ENCODE data around the gene IGFBPL1. TPM values are rescaled to one million over a fixed set of nuclear protein-coding genes. Genes with fewer than 3 reads are reported as not detected.

Gene IGFBPL1
- total and polyA plus RNA-seq, 5 donors from 2014 or later: not detected

DNA sequence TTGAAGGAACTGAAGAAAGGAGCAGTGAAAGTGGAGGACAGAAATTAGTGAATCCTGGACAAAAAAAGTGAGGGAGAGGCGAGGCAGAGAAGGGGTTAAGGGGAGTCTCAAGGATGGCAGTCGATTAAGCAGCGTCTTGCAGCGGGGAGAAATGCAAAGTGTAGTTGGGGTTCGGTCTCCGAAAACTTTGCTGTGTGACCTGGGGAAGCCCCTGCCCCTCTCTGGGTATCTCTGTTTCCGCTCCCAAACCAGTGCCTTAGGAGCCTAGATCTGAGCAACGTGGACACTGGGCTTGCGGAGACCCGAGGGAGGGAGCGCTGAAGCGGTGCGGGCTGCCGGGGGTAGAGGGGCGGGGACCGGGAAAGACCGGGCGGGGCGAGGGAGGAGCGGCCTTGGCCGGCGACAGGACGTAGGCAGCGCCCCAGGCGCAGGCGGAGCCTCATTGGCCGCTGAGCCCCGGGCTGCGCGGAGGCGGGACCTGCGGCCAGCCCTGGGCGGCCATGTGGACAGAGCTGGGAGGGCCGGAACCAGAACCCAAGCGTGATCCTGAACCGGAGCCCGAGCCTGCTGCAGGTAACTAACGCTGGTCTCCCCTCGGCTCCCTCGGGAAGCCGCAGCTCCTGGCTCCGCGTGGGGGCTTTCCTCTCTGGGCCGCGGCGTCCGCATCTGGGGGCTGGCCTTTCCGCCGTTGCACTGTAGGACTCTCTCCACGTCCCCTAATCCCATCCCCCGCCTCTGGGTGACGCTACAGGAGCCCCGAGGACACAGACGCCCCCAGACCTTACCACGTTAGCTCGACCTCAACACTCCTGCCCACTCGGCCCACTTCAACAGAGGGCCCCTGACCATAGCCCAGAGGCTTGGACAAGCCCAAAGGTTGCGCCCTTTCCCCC lies 31.8 kb downstream of the IGFBPL1 start, which contains the start of gene ALDH1B1:
ALDH1B1 (plus strand) TSS at position 468 of the 893 bp plus-strand sequence. CDS start 3,047 bp downstream, outside the sequence.
- peaks cover 18% of the 10 kb centered on the region for H3K36me3 Mint-ChIP-seq
- peak; percentile 88 for ATAC-seq (ENCODE audit: low read depth in 2 of 2)

DNA sequence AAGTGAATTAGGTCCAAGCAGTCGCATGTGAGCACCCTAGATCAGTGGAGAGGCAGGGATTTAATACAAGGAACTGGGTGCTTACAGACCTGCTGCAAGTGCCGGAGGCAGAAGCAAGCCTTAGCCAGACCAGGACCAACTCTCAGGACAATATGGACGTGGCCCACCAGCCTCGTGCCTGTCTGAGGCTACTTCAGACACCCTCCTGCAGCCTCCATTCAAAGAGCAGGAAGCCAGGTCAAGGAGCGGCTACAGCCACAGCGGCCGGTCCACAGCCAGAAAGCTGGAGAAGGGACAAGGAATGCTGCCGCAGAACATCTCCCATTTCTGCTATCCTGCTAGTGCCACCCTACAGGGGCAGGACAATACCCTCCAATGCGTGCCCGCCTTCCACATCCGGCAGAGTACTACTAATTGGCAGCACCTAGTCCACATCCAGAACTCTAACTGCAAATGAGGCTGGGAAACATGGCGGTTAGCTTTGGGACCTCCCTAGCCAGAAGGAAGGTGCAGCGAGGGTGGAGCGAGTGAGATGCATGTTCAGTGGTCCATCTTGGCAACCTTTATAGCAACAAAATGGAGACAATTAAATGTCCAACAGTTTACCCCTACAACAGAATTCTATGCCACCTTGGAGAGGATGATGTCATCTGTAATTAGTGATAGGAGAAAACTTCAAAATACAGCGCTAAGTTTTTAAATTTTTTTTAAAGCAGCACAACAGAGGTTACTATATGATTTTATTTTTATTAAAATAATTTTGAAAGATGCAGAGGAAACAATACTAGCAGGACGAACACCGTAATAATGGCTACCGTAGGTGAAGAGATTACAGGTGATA lies 32.8 kb downstream of the IGFBPL1 start:
- DNase-seq (no peak), ATAC-seq (ENCODE audit: low read depth in 2 of 2) (no peak)
- no peaks in the 10 kb centered on the region for H3K27me3 ChIP-seq (ENCODE audit: control insufficient read depth, insufficient read depth, low read length)
- no peaks in the 10 kb centered on the region for H3K9me3 Mint-ChIP-seq
- peaks cover 15% of the 10 kb centered on the region for H3K27me3 Mint-ChIP-seq
- H3K27ac Mint-ChIP-seq: peak overlapping the region in 2 of 3 donors; percentile 21 to 88
- peaks cover 14% of the 10 kb centered on the region for H3K4me1 ChIP-seq (ENCODE audit: control insufficient read depth, insufficient read depth, low read length, poor library complexity, severe bottlenecking)
- H3K4me3 Mint-ChIP-seq: peak overlapping the region; percentile 84 to 96 (median 94)
- no peak overlapping the region for H3K27ac ChIP-seq (ENCODE audit: insufficient read depth, low read length, poor library complexity, severe bottlenecking)
- H3K36me3 Mint-ChIP-seq: peaks cover 13% of the 10 kb centered on the region
- peak overlapping the region; percentile 73 for H3K4me3 ChIP-seq (ENCODE audit: low read depth, low read length)
- H3K9me3 ChIP-seq (ENCODE audit: control insufficient read depth in 2 of 2, low read length in 2 of 2): no peaks in the 10 kb centered on the region
- H3K4me1 Mint-ChIP-seq: peaks cover 0 to 29% (median 15%) of the 10 kb centered on the region in 4 donors
- peaks cover 6% of the 10 kb centered on the region for H3K36me3 ChIP-seq (ENCODE audit: control insufficient read depth, insufficient read depth, low read length)

More for the DNA sequence above, 31.8 kb downstream of the IGFBPL1 start, which contains the start of gene ALDH1B1:
- no peak within 1 kb of the TSS for H3K27ac ChIP-seq (ENCODE audit: insufficient read depth, low read length, poor library complexity, severe bottlenecking)
- peaks cover 10% of the 10 kb centered on the region for H3K36me3 ChIP-seq (ENCODE audit: control insufficient read depth, insufficient read depth, low read length)
- peaks cover 14% of the 10 kb centered on the region for H3K4me1 ChIP-seq (ENCODE audit: control insufficient read depth, insufficient read depth, low read length, poor library complexity, severe bottlenecking)
- peak; percentile 36 to 77 (median 57) for DNase-seq
- H3K9me3 ChIP-seq (ENCODE audit: control insufficient read depth in 2 of 2, low read length in 2 of 2): no peaks in the 10 kb centered on the region
- no peaks in the 10 kb centered on the region for H3K27me3 ChIP-seq (ENCODE audit: control insufficient read depth, insufficient read depth, low read length)
- H3K9me3 Mint-ChIP-seq: no peaks in the 10 kb centered on the region
- peak within 1 kb of the TSS; percentile 73 for H3K4me3 ChIP-seq (ENCODE audit: low read depth, low read length)
- H3K27ac Mint-ChIP-seq: peak within 1 kb of the TSS; percentile 89 to 95 (median 94)
- H3K27me3 Mint-ChIP-seq: peaks cover 8% of the 10 kb centered on the region
- H3K4me1 Mint-ChIP-seq: peaks cover 0 to 29% (median 15%) of the 10 kb centered on the region in 4 donors
- peak within 1 kb of the TSS; percentile 84 to 96 (median 94) for H3K4me3 Mint-ChIP-seq

DNA sequence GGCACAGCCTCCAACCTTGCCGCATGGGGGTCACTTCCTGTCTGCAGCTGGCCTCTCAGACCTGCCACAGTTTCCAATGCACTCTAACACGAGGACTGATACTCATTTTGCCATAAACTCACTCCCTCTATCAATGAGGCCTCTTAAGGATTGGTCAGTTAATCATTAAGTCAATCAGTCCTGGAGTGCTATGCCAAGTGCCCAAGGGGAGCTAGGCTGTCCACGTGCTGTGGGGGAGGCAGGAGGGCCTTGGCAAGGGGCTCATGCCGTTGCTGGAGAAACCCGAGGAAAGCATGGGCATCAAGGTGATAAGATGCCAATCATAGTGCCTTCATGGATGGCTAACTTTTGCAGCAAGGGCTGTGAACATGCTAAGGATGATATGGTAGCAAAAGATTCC lies 33.4 kb downstream of the IGFBPL1 start:
- ATAC-seq (ENCODE audit: low read depth in 2 of 2) (no peak), DNase-seq (no peak)
- H3K9me3 ChIP-seq (ENCODE audit: control insufficient read depth in 2 of 2, low read length in 2 of 2): no peaks in the 10 kb centered on the region
- peaks cover 14% of the 10 kb centered on the region for H3K4me1 ChIP-seq (ENCODE audit: control insufficient read depth, insufficient read depth, low read length, poor library complexity, severe bottlenecking)
- no peaks in the 10 kb centered on the region for H3K27me3 ChIP-seq (ENCODE audit: control insufficient read depth, insufficient read depth, low read length)
- peaks cover 3% of the 10 kb centered on the region for H3K36me3 ChIP-seq (ENCODE audit: control insufficient read depth, insufficient read depth, low read length)
- H3K4me1 Mint-ChIP-seq: peaks cover 0 to 29% (median 15%) of the 10 kb centered on the region in 4 donors
- no peaks in the 10 kb centered on the region for H3K9me3 Mint-ChIP-seq
- H3K4me3 ChIP-seq (ENCODE audit: low read depth, low read length): no peak overlapping the region
- peaks cover 6% of the 10 kb centered on the region for H3K36me3 Mint-ChIP-seq
- H3K27ac ChIP-seq (ENCODE audit: insufficient read depth, low read length, poor library complexity, severe bottlenecking): no peak overlapping the region
- peaks cover 15% of the 10 kb centered on the region for H3K27me3 Mint-ChIP-seq
- H3K27ac Mint-ChIP-seq: no peak overlapping the region
- peak overlapping the region in 3 of 4 donors; percentile 22 to 92 (median 84) for H3K4me3 Mint-ChIP-seq

DNA sequence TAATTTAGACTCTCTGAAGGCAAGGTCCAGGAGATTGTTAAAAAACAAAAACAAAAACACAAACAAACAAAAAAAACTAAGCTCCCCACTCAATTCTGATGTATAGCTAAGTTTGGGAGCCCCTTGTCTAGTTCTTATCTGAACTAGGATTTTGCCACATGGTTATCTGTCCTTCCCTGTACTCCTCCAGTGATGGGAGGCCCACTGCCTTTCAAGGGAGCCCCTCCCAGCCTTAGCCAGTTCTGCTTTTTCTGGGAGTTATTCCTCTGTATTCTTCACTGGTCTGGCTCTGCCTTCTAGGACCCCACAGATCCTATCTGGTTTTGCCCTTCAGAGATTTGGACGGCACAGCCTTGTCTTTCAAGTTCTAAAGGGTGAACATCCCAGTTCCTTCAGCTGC lies 33.8 kb downstream of the IGFBPL1 start:
- H3K36me3 ChIP-seq (ENCODE audit: control insufficient read depth, insufficient read depth, low read length): no peaks in the 10 kb centered on the region

DNA sequence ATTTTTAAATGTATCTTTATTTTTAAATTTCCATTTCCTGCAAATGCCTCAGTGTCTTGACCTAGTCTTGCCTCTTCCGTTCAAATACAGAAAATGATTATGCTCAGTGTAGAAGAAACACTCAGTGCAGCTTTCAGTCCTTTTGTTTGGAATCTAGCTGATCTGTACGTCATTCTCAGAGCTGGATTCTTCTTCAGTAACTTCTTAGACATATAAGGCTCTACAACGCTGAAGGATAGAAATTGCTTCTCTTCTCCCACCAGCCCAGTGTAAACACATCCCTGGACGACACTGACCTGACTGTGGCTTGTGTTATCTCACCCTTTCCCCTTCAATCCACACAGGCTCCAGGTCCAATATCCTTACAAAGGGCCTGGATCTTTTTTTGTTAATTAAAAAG lies 34.9 kb downstream of the IGFBPL1 start:
- no peak for ATAC-seq (ENCODE audit: low read depth in 2 of 2)
- H3K27me3 Mint-ChIP-seq: peaks cover 21% of the 10 kb centered on the region

More for the DNA sequence above, 33.8 kb downstream of the IGFBPL1 start:
- no peak overlapping the region for H3K4me3 ChIP-seq (ENCODE audit: low read depth, low read length)
- no peaks in the 10 kb centered on the region for H3K9me3 ChIP-seq (ENCODE audit: control insufficient read depth in 2 of 2, low read length in 2 of 2)
- peaks cover 6% of the 10 kb centered on the region for H3K36me3 Mint-ChIP-seq
- DNase-seq (no peak), ATAC-seq (ENCODE audit: low read depth in 2 of 2) (no peak)
- H3K27me3 ChIP-seq (ENCODE audit: control insufficient read depth, insufficient read depth, low read length): no peaks in the 10 kb centered on the region
- H3K27ac ChIP-seq (ENCODE audit: insufficient read depth, low read length, poor library complexity, severe bottlenecking): no peak overlapping the region
- H3K4me1 Mint-ChIP-seq: peaks cover 0 to 29% (median 15%) of the 10 kb centered on the region in 4 donors
- H3K27me3 Mint-ChIP-seq: peaks cover 15% of the 10 kb centered on the region
- H3K9me3 Mint-ChIP-seq: no peaks in the 10 kb centered on the region
- no peak overlapping the region for H3K4me3 Mint-ChIP-seq
- H3K27ac Mint-ChIP-seq: no peak overlapping the region
- peaks cover 14% of the 10 kb centered on the region for H3K4me1 ChIP-seq (ENCODE audit: control insufficient read depth, insufficient read depth, low read length, poor library complexity, severe bottlenecking)

DNA sequence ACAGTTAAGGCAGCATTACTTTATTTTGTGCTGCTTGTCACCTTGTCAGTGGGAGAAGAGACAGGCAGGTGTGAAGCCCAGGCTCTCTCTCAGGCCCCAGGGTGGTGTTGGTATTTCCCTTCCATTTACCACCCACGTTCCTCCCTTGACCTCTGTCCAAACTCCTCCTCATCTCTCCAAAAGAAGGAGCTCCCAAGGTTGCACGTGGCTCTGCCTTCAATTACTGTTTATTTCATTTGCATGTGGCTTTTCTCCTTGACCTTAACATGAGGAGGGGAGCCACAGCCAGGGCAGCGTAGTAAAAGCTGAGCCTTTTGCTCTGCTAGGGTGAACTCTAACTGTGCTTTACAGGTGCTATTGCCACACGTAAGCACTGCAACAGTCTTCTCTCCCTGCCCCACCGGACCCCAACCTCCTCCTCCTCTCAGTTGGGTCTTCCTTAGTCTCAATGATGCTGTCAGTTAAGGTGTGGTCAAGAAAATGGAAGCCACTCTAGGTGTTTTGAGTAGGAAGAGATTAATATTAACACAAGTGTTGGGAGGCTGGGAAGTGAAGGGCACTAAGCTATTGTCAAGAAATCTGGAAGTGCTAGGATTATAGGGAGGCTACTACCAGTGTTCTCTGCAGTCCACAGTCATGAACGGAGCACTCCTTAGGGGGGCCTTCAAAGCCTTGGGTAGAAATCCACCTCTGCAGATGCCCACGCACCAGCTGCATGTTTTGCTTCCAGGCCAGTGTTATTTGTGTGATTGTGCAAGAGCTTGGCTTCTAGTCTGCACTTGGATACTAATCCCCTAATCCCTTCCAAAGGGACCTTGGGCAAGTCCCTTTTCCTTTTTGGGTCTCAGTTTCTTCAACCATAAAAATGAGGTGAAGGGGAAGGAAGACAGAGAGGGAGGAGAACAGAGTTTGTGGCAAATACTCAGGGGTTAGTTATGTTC lies 35.7 kb downstream of the IGFBPL1 start:
- DNase-seq: no peak
- Histone ChIP-seq H3K4me3 (ENCODE audit: low read depth, low read length) (no peak overlapping the region), H3K27me3 (ENCODE audit: control insufficient read depth, insufficient read depth, low read length) (no peaks in the 10 kb centered on the region), H3K9me3 (ENCODE audit: control insufficient read depth in 2 of 2, low read length in 2 of 2) (no peaks in the 10 kb centered on the region), H3K27ac (ENCODE audit: insufficient read depth, low read length, poor library complexity, severe bottlenecking) (no peak overlapping the region), H3K4me1 (ENCODE audit: control insufficient read depth, insufficient read depth, low read length, poor library complexity, severe bottlenecking) (peaks cover 14% of the 10 kb centered on the region), H3K36me3 (ENCODE audit: control insufficient read depth, insufficient read depth, low read length) (no peaks in the 10 kb centered on the region)
- H3K27ac Mint-ChIP-seq: no peak overlapping the region
- ATAC-seq (ENCODE audit: low read depth in 2 of 2): no peak
- H3K9me3 Mint-ChIP-seq: peaks cover 0 to 1% (median 0%) of the 10 kb centered on the region in 7 donors
- H3K4me1 Mint-ChIP-seq: peaks cover 0 to 15% (median 11%) of the 10 kb centered on the region in 4 donors
- no peak overlapping the region for H3K4me3 Mint-ChIP-seq
- peaks cover 21% of the 10 kb centered on the region for H3K27me3 Mint-ChIP-seq
- H3K36me3 Mint-ChIP-seq: no peaks in the 10 kb centered on the region

More for the DNA sequence above, 34.9 kb downstream of the IGFBPL1 start:
- Histone ChIP-seq H3K9me3 (ENCODE audit: control insufficient read depth in 2 of 2, low read length in 2 of 2) (no peaks in the 10 kb centered on the region), H3K27me3 (ENCODE audit: control insufficient read depth, insufficient read depth, low read length) (no peaks in the 10 kb centered on the region), H3K4me1 (ENCODE audit: control insufficient read depth, insufficient read depth, low read length, poor library complexity, severe bottlenecking) (peaks cover 14% of the 10 kb centered on the region), H3K4me3 (ENCODE audit: low read depth, low read length) (no peak overlapping the region), H3K36me3 (ENCODE audit: control insufficient read depth, insufficient read depth, low read length) (no peaks in the 10 kb centered on the region), H3K27ac (ENCODE audit: insufficient read depth, low read length, poor library complexity, severe bottlenecking) (no peak overlapping the region)
- DNase-seq: no peak
- no peaks in the 10 kb centered on the region for H3K36me3 Mint-ChIP-seq
- peaks cover 0 to 20% (median 15%) of the 10 kb centered on the region in 4 donors for H3K4me1 Mint-ChIP-seq
- peaks cover 0 to 1% (median 0%) of the 10 kb centered on the region in 7 donors for H3K9me3 Mint-ChIP-seq
- no peak overlapping the region for H3K27ac Mint-ChIP-seq
- H3K4me3 Mint-ChIP-seq: no peak overlapping the region
